Coronary artery (tissue), 2 donors: ENCODE measurements around the gene TMEM269.

Experiments used
- DNase-seq: peaks from one replicate; pipeline ENCODE4 v3.0.0-alpha.2; 2017; ENCODE audit warnings: low spot score
- H3K27ac ChIP-seq, 2 donors: fragments of 200-600 bp; sonication (generic); one replicate each; pipeline ENCODE4 v1.5.1; 2016 to 2019
- H3K4me3 ChIP-seq: fragments of 200-600 bp; sonication (generic); 2 replicates; pipeline ENCODE4 v1.5.1; 2016; ENCODE audit warnings: mild to moderate bottlenecking, moderate library complexity
- CTCF ChIP-seq: fragments of 200-600 bp; sonication (generic); IDR thresholded peaks from one replicate; pipeline ENCODE4 v1.5.1; 2019; ENCODE audit warnings: antibody characterized with exemption

TMEM269 gene

GRCh38 chr1:42821690-42822089 lies 36.9 kb downstream of the TMEM269 start:
- TF ChIP-seq CTCF: no peak
- H3K4me3 ChIP-seq: no peak overlapping the region
- no peak overlapping the region for H3K27ac ChIP-seq
- DNase-seq: no peak

- TF ChIP-seq CTCF: no peak
- DNase-seq: no peak
- no peak overlapping the region for H3K27ac ChIP-seq
- no peak overlapping the region for H3K4me3 ChIP-seq
Observed at GRCh38 chr1:42822800-42823392, 38.1 kb downstream of the TMEM269 start.

- Histone ChIP-seq H3K27ac (no peak overlapping the region), H3K4me3 (no peak overlapping the region)
- TF ChIP-seq CTCF: no peak
- no peak for DNase-seq
Observed at GRCh38 chr1:42824481-42825035, 39.8 kb downstream of the TMEM269 start.

- H3K4me3 ChIP-seq: no peak overlapping the region
- H3K27ac ChIP-seq: no peak overlapping the region
- DNase-seq: no peak
- TF ChIP-seq CTCF: no peak
Observed at GRCh38 chr1:42825036-42825851, 40.5 kb downstream of the TMEM269 start.

GRCh38 chr1:42830631-42831030 lies 45.8 kb downstream of the TMEM269 start:
- TF ChIP-seq CTCF: no peak
- no peak for DNase-seq
- no peak overlapping the region for H3K4me3 ChIP-seq
- no peak overlapping the region for H3K27ac ChIP-seq

GRCh38 chr1:42831273-42831672 lies 46.5 kb downstream of the TMEM269 start:
- no peak for TF ChIP-seq CTCF
- Histone ChIP-seq H3K4me3 (no peak overlapping the region), H3K27ac (no peak overlapping the region)
- DNase-seq: no peak
